Mucosa of descending colon (tissue), 3 donors: ENCODE results near the gene CHRM2. TPM values are rescaled to one million over a fixed set of nuclear protein-coding genes. Genes with fewer than 3 reads are reported as not detected.

Experiments used
- ATAC-seq: fragments of 200-7000 bp; cut with Tn5 transposase; one replicate; pipeline ENCODE4 v1.9.1; 2020; ENCODE audit warnings: mild to moderate bottlenecking, moderate library complexity
- DNase-seq, 3 donors: peaks; one replicate each; pipeline ENCODE4 v3.0.0-alpha.2; 2020
- H3K36me3 ChIP-seq: fragments of 200-600 bp; one replicate; pipeline ENCODE4 v1.8.0; 2021; ENCODE audit warnings: low read depth, mild to moderate bottlenecking
- H3K4me1 ChIP-seq: fragments of 200-600 bp; one replicate; pipeline ENCODE4 v1.8.0; 2021; ENCODE audit warnings: low read depth, mild to moderate bottlenecking
- H3K4me3 ChIP-seq: fragments of 200-600 bp; one replicate; pipeline ENCODE4 v1.8.0; 2021; ENCODE audit warnings: mild to moderate bottlenecking
- H3K9me3 ChIP-seq: fragments of 200-600 bp; one replicate; pipeline ENCODE4 v1.8.0; 2021; ENCODE audit warnings: mild to moderate bottlenecking
- CTCF ChIP-seq: fragments of 200-600 bp; IDR thresholded peaks from one replicate; pipeline ENCODE4 v1.8.0; 2022; ENCODE audit warnings: antibody characterized with exemption, mild to moderate bottlenecking
- intact Hi-C, 2 donors: fragments of 100-400 bp; cut with DNase I in 1 of 2; cut with micrococcal nuclease in 1 of 2; formaldehyde crosslinking; loops; one replicate each; pipeline versions ENCODE4 v1.11.0 to v1.11.1; 2022; cut with DNase I, micrococcal nuclease
- microRNA-seq: library from miRNA; unstranded; fragments of <30 nt; microRNA quantifications from one replicate; pipeline ENCODE4, GENCODE V29; 2019
- total RNA-seq, 3 donors: library from RNA; stranded (reverse); fragmentation: NEBNext Ultra II Directional in 2 of 3; extraction: Animal tissue kit (Norgen Biotek cat#: 25700) in 2 of 3; gene quantifications; one replicate each; pipeline versions ENCODE4 v1.2.1 to v1.2.4, GENCODE V29; 2021 to 2023
- donor health status: DM: no; HTN: no; CAD: no; lungs with moderate emphysema.
- donor health status: DM: no; HTN: no; CAD: no.
- donor health status: DM: no; HTN: yes; CAD: no.

Gene CHRM2
- total RNA-seq, 3 donors from 2014 or later, result 1.4 to 84.0 (median 7.4) TPM

- H3K9me3 ChIP-seq, result peaks cover 7% of the 10 kb centered on the region
- no peaks in the 10 kb centered on the region for H3K36me3 ChIP-seq
- intact Hi-C loops, result no loop called here
- no peaks in the 10 kb centered on the region for H3K4me1 ChIP-seq
- H3K4me3 ChIP-seq, result no peak overlapping the region
- no peak for TF ChIP-seq CTCF
- no peak for ATAC-seq
- no peak for DNase-seq
Measured at GRCh38 chr7:137040745-137041144, 172.3 kb downstream of the CHRM2 start.

GRCh38 chr7:137045573-137045972 is 177.1 kb downstream of the CHRM2 start:
- DNase-seq (no peak), ATAC-seq (no peak)
- peaks cover 2% of the 10 kb centered on the region for H3K9me3 ChIP-seq
- TF ChIP-seq CTCF, result no peak
- intact Hi-C loops, result no loop called here
- H3K4me3 ChIP-seq, result no peak overlapping the region
- no peaks in the 10 kb centered on the region for H3K36me3 ChIP-seq
- H3K4me1 ChIP-seq, result no peaks in the 10 kb centered on the region

- Histone ChIP-seq H3K36me3 (no peaks in the 10 kb centered on the region), H3K4me1 (no peaks in the 10 kb centered on the region), H3K9me3 (no peaks in the 10 kb centered on the region), H3K4me3 (no peak overlapping the region)
- intact Hi-C loops, result no loop called here
- no peak for TF ChIP-seq CTCF
- DNase-seq, result no peak
- no peak for ATAC-seq
Measured at GRCh38 chr7:137069249-137069963, 201.0 kb downstream of the CHRM2 start.

Small RNA genes lying within 50 kb of the gene (microRNA-seq; reads per million reads assigned to microRNA genes)
- 142 reads per million, percentile 65 among the genes with 10 or more reads in this experiment for gene MIR490
